PC-9 (cell line): Measurements from ENCODE around the gene PSMG3.

Experiments
- EZH2 ChIP-seq: fragments of 200-600 bp; sonication (generic); IDR thresholded peaks from 2 replicates; pipeline ENCODE4 v1.8.0; 2017; ENCODE audit warnings: antibody characterized with exemption, low read depth
- TF ChIP-seq, protein P1 (sequence below): fragments of 200-600 bp; sonication (generic); conservative IDR thresholded peaks from 2 replicates; pipeline ENCODE4 v1.6.1; 2017; ENCODE audit warnings: mixed run types, antibody characterized with exemption, mild to moderate bottlenecking, moderate library complexity

DNA sequence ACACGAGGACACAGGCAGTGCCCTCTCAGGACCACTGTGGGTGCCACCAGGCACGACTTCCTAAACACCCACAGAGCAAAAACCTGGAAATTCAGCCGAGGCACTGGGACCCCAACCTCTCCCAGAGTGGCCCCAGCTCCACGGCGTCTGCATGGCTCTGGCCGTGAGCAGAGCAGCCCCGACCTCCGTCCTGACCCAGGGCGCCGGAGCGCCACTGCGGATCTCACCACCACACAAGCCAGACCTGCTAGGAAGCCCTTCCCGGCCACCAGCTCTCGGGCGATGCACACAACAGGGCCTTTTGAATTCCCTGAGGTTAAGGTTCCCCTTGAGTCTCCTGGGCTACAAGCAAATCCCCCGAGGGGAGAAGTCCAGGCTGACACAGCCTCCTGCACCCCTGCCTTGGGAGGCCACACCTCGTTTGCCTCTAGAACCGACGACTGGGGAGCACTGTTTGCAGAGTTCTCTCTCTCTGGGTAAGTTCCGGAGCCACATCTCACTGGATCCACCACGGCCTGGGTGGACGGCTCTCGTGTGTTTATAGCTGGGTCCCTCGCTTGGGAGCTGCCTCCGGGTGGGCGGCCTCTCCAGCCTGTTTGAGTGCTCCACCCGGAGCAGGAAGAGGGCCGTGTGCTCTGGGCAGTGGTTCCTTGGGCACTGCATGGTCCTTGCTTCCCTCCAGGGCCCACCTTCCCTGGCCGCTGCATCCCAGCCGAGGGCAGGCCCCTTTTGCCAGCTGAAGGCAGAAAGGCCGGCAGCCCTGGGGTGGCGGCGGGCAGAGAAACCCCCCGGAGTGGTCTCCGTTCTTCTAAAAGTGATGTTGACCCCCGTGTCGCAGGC lies 15.5 kb upstream of the PSMG3 start:
- TF ChIP-seq, protein P1, sequence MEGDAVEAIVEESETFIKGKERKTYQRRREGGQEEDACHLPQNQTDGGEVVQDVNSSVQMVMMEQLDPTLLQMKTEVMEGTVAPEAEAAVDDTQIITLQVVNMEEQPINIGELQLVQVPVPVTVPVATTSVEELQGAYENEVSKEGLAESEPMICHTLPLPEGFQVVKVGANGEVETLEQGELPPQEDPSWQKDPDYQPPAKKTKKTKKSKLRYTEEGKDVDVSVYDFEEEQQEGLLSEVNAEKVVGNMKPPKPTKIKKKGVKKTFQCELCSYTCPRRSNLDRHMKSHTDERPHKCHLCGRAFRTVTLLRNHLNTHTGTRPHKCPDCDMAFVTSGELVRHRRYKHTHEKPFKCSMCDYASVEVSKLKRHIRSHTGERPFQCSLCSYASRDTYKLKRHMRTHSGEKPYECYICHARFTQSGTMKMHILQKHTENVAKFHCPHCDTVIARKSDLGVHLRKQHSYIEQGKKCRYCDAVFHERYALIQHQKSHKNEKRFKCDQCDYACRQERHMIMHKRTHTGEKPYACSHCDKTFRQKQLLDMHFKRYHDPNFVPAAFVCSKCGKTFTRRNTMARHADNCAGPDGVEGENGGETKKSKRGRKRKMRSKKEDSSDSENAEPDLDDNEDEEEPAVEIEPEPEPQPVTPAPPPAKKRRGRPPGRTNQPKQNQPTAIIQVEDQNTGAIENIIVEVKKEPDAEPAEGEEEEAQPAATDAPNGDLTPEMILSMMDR: no peak
- TF ChIP-seq EZH2: no peak
